Ectodermal cell (in vitro differentiated cells): ENCODE results near the gene CCDC15.
"Not testable (repeated sequence)": the region's sequence is repeated elsewhere in the genome, so short reads cannot be mapped to it uniquely, and the experiment has no call there.

Source experiments
- H3K27ac ChIP-seq: 2 replicates; pipeline ENCODE4 v1.7.0; 2013; ENCODE audit warnings: mild to moderate bottlenecking, low read depth, low read length; ENCODE audit not compliant: insufficient read depth, poor library complexity, severe bottlenecking
- H3K27me3 ChIP-seq: 2 replicates; pipeline ENCODE4 v1.7.0; 2013; ENCODE audit warnings: mild to moderate bottlenecking, low read length; ENCODE audit not compliant: insufficient read depth, control insufficient read depth, poor library complexity, severe bottlenecking
- H3K36me3 ChIP-seq: one replicate; pipeline ENCODE4 v1.7.0; 2013; ENCODE audit warnings: low read length; ENCODE audit not compliant: control insufficient read depth, insufficient read depth
- H3K4me1 ChIP-seq: one replicate; pipeline ENCODE4 v1.7.0; 2013; ENCODE audit warnings: low read length; ENCODE audit not compliant: control insufficient read depth, insufficient read depth
- H3K4me3 ChIP-seq: 2 replicates; pipeline ENCODE4 v1.7.0; 2013; ENCODE audit warnings: low read depth, low read length, control low read depth; ENCODE audit not compliant: insufficient read depth
- H3K9me3 ChIP-seq: 2 replicates; pipeline ENCODE4 v1.7.0; 2013; ENCODE audit warnings: mild to moderate bottlenecking, low read length, moderate library complexity; ENCODE audit not compliant: control insufficient read depth
- WGBS, 2 experiments: methylation state at CpG; one replicate each; pipeline ENCODE4 v1.1.7; 2013; ENCODE audit warnings: missing lambda C conversion rate in 2 of 2; 5-methylcytosine and 5-hydroxymethylcytosine counted together

CCDC15 gene

DNA sequence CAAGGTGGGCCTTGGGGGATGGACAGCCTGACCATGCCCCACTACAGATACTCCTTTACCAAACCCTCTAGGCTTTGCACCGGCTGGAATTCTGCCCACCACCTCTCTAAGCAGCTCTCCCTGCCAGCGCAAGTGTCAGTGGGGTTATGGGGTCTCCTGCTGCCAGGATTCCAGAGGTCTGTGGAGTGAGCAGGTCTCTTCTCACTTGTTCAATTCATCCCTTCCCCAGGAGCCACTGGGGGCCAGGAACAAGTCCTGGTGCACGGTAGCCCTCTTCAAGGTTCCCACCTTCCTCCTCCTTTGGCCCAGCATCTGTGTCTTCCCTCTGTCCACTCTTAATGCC is 30.5 kb downstream of the CCDC15 start:
- H3K9me3 ChIP-seq = no peaks in the 10 kb centered on the region
- no peak overlapping the region for H3K27ac ChIP-seq
- H3K4me3 ChIP-seq = no peak overlapping the region
- no peaks in the 10 kb centered on the region for H3K4me1 ChIP-seq
- H3K36me3 ChIP-seq = no peaks in the 10 kb centered on the region
- WGBS, 2 experiments = 93 to 98% methylated on average over 3 of the region's 3 CpGs
- no peaks in the 10 kb centered on the region for H3K27me3 ChIP-seq

DNA sequence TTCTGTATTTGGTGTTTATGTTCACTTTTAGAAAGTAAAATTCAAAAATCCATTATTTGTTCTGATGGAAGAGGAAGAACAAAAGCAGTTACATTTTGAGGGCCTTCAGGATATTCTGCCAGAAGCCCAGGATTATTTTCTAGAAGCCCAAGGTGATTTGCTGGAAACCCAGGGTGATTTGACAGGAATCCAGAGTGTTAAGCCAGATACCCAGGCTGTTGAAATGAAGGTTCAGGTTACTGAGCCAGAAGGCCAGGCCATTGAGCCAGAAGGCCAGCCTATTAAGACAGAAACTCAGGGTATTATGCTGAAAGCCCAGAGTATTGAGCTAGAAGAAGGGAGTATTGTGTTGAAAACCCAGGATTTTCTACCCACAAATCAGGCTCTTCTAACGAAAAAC is 33.1 kb downstream of the CCDC15 start:
- WGBS, 2 experiments = 78 to 79% methylated on average over 1 of the region's 1 CpG
- H3K4me1 ChIP-seq = no peaks in the 10 kb centered on the region
- H3K36me3 ChIP-seq = no peaks in the 10 kb centered on the region
- H3K27me3 ChIP-seq = no peaks in the 10 kb centered on the region
- no peaks in the 10 kb centered on the region for H3K9me3 ChIP-seq
- H3K4me3 ChIP-seq = no peak overlapping the region
- no peak overlapping the region for H3K27ac ChIP-seq

DNA sequence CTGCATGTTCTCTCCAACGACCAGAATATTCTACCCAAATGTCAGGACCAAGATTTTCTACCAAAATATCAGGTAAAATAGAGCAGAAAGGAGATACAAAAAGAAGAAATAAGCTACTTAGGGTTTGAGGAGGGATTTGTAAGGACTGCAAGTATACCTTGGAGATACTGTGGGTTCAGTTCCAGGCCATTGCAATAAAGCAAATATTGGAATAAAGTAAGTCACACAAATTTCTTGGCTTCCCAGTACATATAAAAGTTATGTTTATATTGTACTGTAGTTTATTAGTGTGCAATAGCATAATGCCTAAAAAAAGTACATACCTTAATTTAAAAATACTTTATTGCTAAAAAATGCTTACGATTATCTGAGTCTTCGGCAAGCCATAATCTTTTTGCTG is 34.1 kb downstream of the CCDC15 start:
- WGBS, 2 experiments = 93 to 100% methylated on average over 2 to 3 of the region's 3 CpGs
- Histone ChIP-seq H3K36me3 (no peaks in the 10 kb centered on the region), H3K27me3 (no peaks in the 10 kb centered on the region), H3K9me3 (no peaks in the 10 kb centered on the region), H3K4me3 (no peak overlapping the region), H3K4me1 (no peaks in the 10 kb centered on the region), H3K27ac (no peak overlapping the region)

DNA sequence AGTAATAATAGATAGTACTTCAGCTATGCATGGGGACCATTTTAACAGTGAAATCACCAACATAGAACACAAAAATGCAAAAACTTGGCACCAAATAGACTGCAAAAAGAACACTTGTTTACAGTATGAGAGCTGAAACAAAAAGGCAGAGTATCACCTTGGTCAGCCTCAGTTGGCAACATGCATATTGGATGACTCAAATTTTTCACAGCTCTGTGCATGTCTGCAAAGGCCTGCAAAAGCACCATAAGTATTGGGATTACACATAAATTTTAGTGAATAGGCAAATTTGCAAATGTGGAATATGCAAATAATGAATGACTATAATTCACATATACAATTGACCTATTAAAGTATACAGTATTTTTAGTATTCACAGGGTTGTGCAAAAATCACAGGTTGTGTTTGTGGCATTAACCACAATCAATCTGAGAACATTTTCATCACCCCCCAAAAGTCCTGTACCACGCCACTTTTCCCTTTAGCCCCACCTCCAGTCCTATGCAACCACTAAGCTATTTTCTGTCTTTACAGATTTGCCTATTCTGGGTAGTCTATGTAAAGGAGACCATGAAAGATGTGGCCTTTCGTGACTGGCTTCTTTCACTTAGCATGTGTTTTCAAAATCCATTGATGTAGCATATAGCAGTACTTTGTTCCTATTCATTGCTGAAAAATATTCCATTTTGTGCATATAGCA is 47.2 kb downstream of the CCDC15 start:
- Histone ChIP-seq H3K27ac (no peak overlapping the region), H3K9me3 (no peaks in the 10 kb centered on the region), H3K27me3 (no peaks in the 10 kb centered on the region), H3K36me3 (no peaks in the 10 kb centered on the region), H3K4me1 (no peaks in the 10 kb centered on the region), H3K4me3 (no peak overlapping the region)
- 94 to 98% methylated on average over 2 of the region's 2 CpGs for WGBS, 2 experiments

DNA sequence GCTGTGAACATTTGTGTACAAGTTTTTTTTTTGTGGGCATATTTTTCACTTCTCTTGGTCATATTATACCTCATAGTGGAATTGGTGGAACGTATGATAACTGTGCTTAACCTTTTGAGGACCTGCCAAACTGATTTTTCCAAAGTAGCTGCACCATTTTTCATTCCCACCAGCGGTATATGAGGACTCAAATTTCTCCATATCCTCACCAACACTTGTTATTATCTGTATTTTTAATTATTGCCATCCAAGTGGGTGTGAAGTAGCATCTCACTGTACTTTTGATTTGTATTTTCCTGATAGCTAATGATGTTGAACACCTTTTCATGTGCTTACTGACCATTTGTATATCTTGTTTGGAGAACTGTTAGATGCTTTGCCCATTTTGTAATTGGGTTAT is 47.8 kb downstream of the CCDC15 start:
- no peak overlapping the region for H3K4me3 ChIP-seq
- no peak overlapping the region for H3K27ac ChIP-seq
- no peaks in the 10 kb centered on the region for H3K9me3 ChIP-seq
- WGBS, 2 experiments = 85 to 89% methylated on average over 2 of the region's 2 CpGs
- H3K4me1 ChIP-seq = no peaks in the 10 kb centered on the region
- no peaks in the 10 kb centered on the region for H3K27me3 ChIP-seq
- no peaks in the 10 kb centered on the region for H3K36me3 ChIP-seq

DNA sequence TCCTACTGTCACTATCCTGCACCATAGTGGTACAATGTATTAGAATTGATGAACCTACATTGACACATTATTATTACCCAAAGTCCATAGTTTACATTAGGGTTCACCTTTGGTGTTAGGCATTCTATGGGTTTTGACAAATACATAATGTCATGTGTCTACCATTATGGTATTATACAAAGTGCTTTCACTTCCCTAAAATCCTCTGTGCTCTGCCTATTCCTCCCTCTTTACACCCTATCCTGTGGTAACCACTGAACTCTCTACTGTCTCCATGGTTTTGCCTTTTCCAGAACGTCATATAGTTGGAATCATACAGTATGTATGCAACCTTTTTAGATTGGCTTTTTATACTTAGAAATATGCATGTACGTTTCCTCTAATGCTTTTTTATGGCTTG is 51.5 kb downstream of the CCDC15 start:
- no peaks in the 10 kb centered on the region for H3K36me3 ChIP-seq
- no peaks in the 10 kb centered on the region for H3K4me1 ChIP-seq
- no peaks in the 10 kb centered on the region for H3K9me3 ChIP-seq
- no peak overlapping the region for H3K27ac ChIP-seq
- no peaks in the 10 kb centered on the region for H3K27me3 ChIP-seq
- no peak overlapping the region for H3K4me3 ChIP-seq
- 91 to 100% methylated on average over 1 to 2 of the region's 2 CpGs for WGBS, 2 experiments

DNA sequence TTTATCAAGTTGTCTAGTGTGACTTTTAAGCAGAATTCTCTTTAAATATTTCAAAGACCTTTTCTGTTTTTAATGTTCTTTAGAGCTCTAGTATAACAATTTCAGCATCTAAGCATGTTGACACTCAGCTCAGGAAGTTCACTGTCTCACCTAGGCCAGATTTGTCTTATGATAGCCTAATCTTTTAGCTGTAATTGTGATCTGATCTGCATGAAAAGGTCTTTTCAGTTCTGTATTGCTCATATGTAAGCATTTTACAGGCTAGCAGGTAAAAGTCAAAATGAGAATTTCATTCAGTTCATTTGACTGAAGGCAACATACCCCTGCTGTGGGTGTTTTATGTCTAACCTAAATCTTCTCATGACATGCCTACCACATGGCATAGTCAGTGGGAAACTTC is 62.4 kb downstream of the CCDC15 start:
- Histone ChIP-seq H3K4me3 (no peak overlapping the region), H3K9me3 (no peaks in the 10 kb centered on the region), H3K4me1 (no peaks in the 10 kb centered on the region)

DNA sequence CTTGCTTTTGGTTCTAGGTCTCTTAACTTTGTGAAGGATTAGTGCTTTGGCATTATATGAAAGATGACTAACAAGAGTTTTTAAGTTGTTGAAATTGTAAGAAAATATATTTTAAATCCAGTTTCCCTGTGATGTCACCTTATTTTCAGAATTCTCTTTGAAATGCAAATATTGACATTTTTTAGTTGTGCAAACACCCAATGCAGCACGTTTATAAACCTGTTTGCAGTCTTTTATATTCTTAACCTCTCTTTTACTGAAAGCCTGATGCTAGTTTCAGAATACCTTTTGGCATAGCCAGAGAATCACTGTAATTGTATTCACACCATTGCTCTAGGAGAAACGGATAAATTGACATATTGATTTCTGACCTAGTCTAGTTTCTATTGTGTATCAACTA is 66.3 kb downstream of the CCDC15 start:
- H3K9me3 ChIP-seq = no peaks in the 10 kb centered on the region
- no peaks in the 10 kb centered on the region for H3K27me3 ChIP-seq
- H3K4me1 ChIP-seq = no peaks in the 10 kb centered on the region
- no peak overlapping the region for H3K27ac ChIP-seq
- no peaks in the 10 kb centered on the region for H3K36me3 ChIP-seq
- no peak overlapping the region for H3K4me3 ChIP-seq
- 88 to 94% methylated on average over 1 of the region's 2 CpGs for WGBS, 2 experiments

More for the DNA sequence above, 62.4 kb downstream of the CCDC15 start:
- Histone ChIP-seq H3K27me3 (no peaks in the 10 kb centered on the region), H3K36me3 (no peaks in the 10 kb centered on the region), H3K27ac (no peak overlapping the region)

DNA sequence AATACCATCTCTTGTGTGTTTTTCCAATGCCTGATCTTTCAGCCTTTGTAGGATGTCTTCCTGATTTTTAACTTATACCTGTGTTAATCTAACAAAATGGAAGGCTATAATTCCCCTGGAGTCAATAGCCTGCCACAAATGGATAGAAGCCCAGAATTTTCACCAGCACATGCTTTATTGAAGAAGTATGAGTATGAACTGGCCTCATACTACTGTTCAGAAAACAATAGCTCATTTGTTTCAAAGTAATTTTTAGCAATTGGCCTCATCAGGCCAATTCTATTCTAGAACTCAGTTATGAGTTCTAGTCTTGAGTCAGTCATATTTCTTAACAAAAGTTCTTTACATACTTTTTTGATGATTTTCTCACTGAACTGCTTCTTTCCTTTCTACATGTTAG is 68.5 kb downstream of the CCDC15 start:
- Histone ChIP-seq H3K36me3 (no peaks in the 10 kb centered on the region), H3K9me3 (no peaks in the 10 kb centered on the region), H3K27ac (no peak overlapping the region), H3K4me1 (no peaks in the 10 kb centered on the region), H3K27me3 (no peaks in the 10 kb centered on the region), H3K4me3 (no peak overlapping the region)

DNA sequence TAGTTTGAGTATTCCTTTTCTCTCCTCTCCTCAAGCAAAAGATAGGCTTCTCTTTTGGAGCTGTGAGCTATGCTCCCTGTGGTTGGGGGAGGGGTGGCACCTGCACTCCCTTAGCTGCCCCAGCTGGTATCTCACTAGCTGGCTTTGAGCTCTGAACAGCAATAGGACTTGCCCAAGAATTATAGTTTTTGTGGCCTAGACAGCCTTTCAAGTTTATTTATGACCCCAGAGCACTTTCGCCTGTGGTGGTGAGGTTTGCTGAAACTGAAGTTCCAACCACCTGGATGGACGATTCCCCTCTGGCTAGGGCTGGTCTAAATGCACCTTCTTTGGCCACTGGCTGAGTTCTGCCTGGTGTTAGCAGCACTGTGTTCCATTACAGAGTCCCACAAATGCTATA is 72.0 kb downstream of the CCDC15 start:
- 86 to 93% methylated on average over 2 of the region's 2 CpGs for WGBS, 2 experiments
- Histone ChIP-seq H3K9me3 (no peaks in the 10 kb centered on the region), H3K27ac (no peak overlapping the region), H3K36me3 (no peaks in the 10 kb centered on the region), H3K27me3 (no peaks in the 10 kb centered on the region), H3K4me3 (no peak overlapping the region), H3K4me1 (no peaks in the 10 kb centered on the region)

DNA sequence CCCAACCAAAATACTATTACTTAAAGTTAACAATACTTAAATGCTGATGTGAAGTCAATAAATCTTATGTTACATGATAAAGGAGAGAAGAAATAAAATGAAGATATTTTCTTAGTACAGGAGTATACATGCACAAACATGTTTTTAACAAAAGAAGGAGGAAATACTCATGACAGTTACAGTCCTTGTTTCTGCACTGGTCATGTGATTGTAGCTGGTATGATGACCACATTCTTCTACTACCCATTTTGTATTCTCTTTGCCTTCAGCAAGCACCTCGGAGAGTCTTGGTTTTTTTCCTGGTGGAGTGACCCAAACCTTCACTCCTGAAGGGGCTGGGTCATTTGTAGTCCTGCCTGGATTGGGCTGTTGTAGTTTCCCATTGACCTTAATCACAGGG is 75.4 kb downstream of the CCDC15 start:
- H3K36me3 ChIP-seq, H3K4me3 ChIP-seq, H3K27me3 ChIP-seq, H3K9me3 ChIP-seq, H3K27ac ChIP-seq, H3K4me1 ChIP-seq: not testable (repeated sequence)
- WGBS, 2 experiments = 17 to 48% methylated on average over 1 of the region's 1 CpG
